Neuronal stem cell (in vitro differentiated cells): ENCODE data around the gene CASP9.

Source experiments
- DNase-seq: peaks from one replicate; pipeline ENCODE4 v3.0.0-alpha.2; 2013; ENCODE audit warnings: low spot score
- H2AFZ ChIP-seq: one replicate; pipeline ENCODE4 v1.6.1; 2013; ENCODE audit warnings: mild to moderate bottlenecking, low read length, inconsistent platforms
- H2AK5ac ChIP-seq: 2 replicates; pipeline ENCODE4 v1.6.1; 2013; ENCODE audit warnings: low read depth, mild to moderate bottlenecking, inconsistent platforms, low read length, moderate library complexity, mixed read lengths
- H2BK120ac ChIP-seq: 2 replicates; pipeline ENCODE4 v1.6.1; 2013; ENCODE audit warnings: low read depth, mild to moderate bottlenecking, inconsistent platforms, low read length, moderate library complexity, mixed read lengths
- H2BK12ac ChIP-seq: one replicate; pipeline ENCODE4 v1.6.1; 2013; ENCODE audit warnings: low read length, inconsistent platforms
- H2BK15ac ChIP-seq: 2 replicates; pipeline ENCODE4 v1.6.1; 2013; ENCODE audit warnings: mild to moderate bottlenecking, low read length, inconsistent platforms, mixed read lengths
- H2BK5ac ChIP-seq: one replicate; pipeline ENCODE4 v1.6.1; 2013; ENCODE audit warnings: inconsistent platforms, mild to moderate bottlenecking, low read length, moderate library complexity
- H3K14ac ChIP-seq: one replicate; pipeline ENCODE4 v1.6.1; 2013; ENCODE audit warnings: low read length, inconsistent platforms
- H3K18ac ChIP-seq: 2 replicates; pipeline ENCODE4 v1.6.1; 2013; ENCODE audit warnings: low read length, inconsistent platforms
- H3K23ac ChIP-seq: 2 replicates; pipeline ENCODE4 v1.6.1; 2013; ENCODE audit warnings: low read depth, mild to moderate bottlenecking, mixed read lengths, low read length, inconsistent platforms; ENCODE audit not compliant: poor library complexity
- H3K27ac ChIP-seq: replicated peaks from 3 replicates; pipeline ENCODE4 v1.5.1; 2013; ENCODE audit warnings: low read length, inconsistent platforms
- H3K27me3 ChIP-seq, 3 experiments: 2 replicates each; pipeline ENCODE4 v1.6.1; 2013; ENCODE audit warnings: low read length in 3 of 3, mild to moderate bottlenecking in 2 of 3, inconsistent platforms in 1 of 3, low read depth in 1 of 3, mixed read lengths in 1 of 3, moderate library complexity in 1 of 3; ENCODE audit not compliant: control insufficient read depth in 3 of 3, insufficient read depth in 3 of 3
- H3K36me3 ChIP-seq, 2 donors: replicated peaks in 1 of 2; 2 replicates each; pipeline ENCODE4 v1.6.1; 2013; ENCODE audit warnings: low read length in 2 of 2; ENCODE audit not compliant: control insufficient read depth in 2 of 2, insufficient read depth in 2 of 2
- H3K4ac ChIP-seq: 2 replicates; pipeline ENCODE4 v1.6.1; 2013; ENCODE audit warnings: inconsistent platforms, mild to moderate bottlenecking, low read length, moderate library complexity
- H3K4me1 ChIP-seq, 2 donors: 1 replicate in 1 of 2; 2 replicates in 1 of 2; pipeline ENCODE4 v1.6.1; 2013; ENCODE audit warnings: low read length in 2 of 2, low read depth in 1 of 2; ENCODE audit not compliant: control insufficient read depth in 2 of 2, insufficient read depth in 1 of 2
- H3K4me2 ChIP-seq: one replicate; pipeline ENCODE4 v1.6.1; 2013; ENCODE audit warnings: mild to moderate bottlenecking, low read length, inconsistent platforms; ENCODE audit not compliant: insufficient read depth, poor library complexity, severe bottlenecking
- H3K4me3 ChIP-seq, 2 donors: 2 replicates each; pipeline ENCODE4 v1.5.1; 2013; ENCODE audit warnings: low read length in 2 of 2, mild to moderate bottlenecking in 2 of 2, inconsistent platforms in 1 of 2, moderate library complexity in 1 of 2
- H3K79me1 ChIP-seq: one replicate; pipeline ENCODE4 v1.6.1; 2013; ENCODE audit warnings: low read depth, mild to moderate bottlenecking, inconsistent platforms, low read length, moderate library complexity
- H3K9ac ChIP-seq: one replicate; pipeline ENCODE4 v1.6.1; 2013; ENCODE audit warnings: mild to moderate bottlenecking, low read depth, low read length, inconsistent platforms; ENCODE audit not compliant: poor library complexity
- H3K9me3 ChIP-seq, 2 donors: replicated peaks in 1 of 2; 2 replicates each; pipeline versions ENCODE3 to v1.6.1; 2013; ENCODE audit warnings: low read length in 2 of 2, mild to moderate bottlenecking in 2 of 2, inconsistent platforms in 1 of 2, low read depth in 1 of 2, mixed read lengths in 1 of 2, moderate library complexity in 1 of 2; ENCODE audit not compliant: control insufficient read depth in 2 of 2, insufficient read depth in 1 of 2
- H4K8ac ChIP-seq: one replicate; pipeline ENCODE4 v1.6.1; 2013; ENCODE audit warnings: low read depth, mild to moderate bottlenecking, inconsistent platforms, low read length, moderate library complexity
- H4K91ac ChIP-seq: one replicate; pipeline ENCODE4 v1.6.1; 2013; ENCODE audit warnings: low read length, low read depth, mild to moderate bottlenecking, inconsistent platforms; ENCODE audit not compliant: poor library complexity
- WGBS, 2 donors: extraction: QIAGEN DNeasy Blood & Tissue Kit; methylation state at CpG; one replicate each; pipeline ENCODE4 v1.1.7; 2013; ENCODE audit warnings: missing lambda C conversion rate in 2 of 2, mixed read lengths in 1 of 2; ENCODE audit not compliant: insufficient read length in 2 of 2, insufficient replicate concordance in 1 of 2; ENCODE audit errors: extremely low coverage in 2 of 2; 5-methylcytosine and 5-hydroxymethylcytosine counted together

Gene CASP9

DNA sequence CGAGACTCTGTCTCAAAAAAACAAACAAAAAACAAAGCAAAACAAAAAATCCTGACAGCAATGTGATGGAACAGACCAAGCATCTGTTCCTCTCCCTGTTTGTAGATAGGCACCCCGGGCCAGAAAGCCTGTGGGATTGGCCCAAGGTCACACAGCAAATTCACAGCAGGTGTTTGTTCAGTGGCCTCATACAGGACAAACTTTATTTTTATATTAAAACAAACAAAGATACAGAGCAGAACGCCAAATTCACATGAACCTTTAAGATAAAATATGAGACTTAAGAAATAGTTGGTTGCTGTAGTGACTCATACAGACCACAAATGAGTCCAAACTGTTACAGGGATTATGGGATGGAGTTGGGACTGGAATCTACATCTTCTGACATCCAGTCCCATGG lies 69.8 kb downstream of the CASP9 start:
- Histone ChIP-seq H3K4me1 (no peaks in the 10 kb centered on the region), H3K79me1 (no peaks in the 10 kb centered on the region), H3K27ac (no peak overlapping the region), H2BK5ac (no peak overlapping the region), H3K9me3 (peaks cover 3 to 6% of the 10 kb centered on the region in 2 donors), H3K4ac (no peak overlapping the region), H2BK12ac (no peak overlapping the region), H3K4me2 (no peak overlapping the region), H3K18ac (no peak overlapping the region), H4K8ac (no peak overlapping the region), H2AK5ac (no peak overlapping the region), H3K14ac (no peak overlapping the region), H3K27me3 (peaks cover 0 to 14% (median 0%) of the 10 kb centered on the region in 3 experiments), H2BK120ac (no peak overlapping the region), H3K9ac (no peak overlapping the region), H3K36me3 (no peaks in the 10 kb centered on the region), H2AFZ (no peak overlapping the region), H3K4me3 (no peak overlapping the region), H2BK15ac (no peak overlapping the region), H3K23ac (no peak overlapping the region), H4K91ac (no peak overlapping the region)
- WGBS, 2 donors: no CpG with 5 or more reads among the region's 3 CpGs
- DNase-seq: no peak

DNA sequence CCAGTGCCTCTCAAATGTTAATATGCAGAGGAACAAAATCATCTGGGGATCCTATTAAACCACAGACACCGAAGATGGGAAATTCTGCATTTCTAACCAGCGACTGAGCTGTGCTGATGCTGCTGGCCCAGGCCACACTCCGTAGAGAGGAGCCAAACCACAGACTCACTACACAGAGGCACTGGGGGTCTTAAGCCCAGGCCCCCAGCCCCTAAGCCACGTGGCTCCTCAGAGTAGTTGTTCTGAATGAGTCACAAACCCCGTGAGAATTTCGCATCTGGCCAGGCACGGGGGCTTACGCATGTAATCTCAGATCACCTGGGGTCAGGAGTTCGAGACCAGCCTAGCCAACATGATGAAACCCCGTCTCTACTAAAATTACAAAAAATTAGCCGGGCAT lies 70.3 kb downstream of the CASP9 start:
- Histone ChIP-seq H2BK15ac (no peak overlapping the region), H3K4me2 (no peak overlapping the region), H3K9ac (no peak overlapping the region), H3K14ac (no peak overlapping the region), H2AFZ (no peak overlapping the region), H2BK120ac (no peak overlapping the region), H3K4me3 (no peak overlapping the region), H3K18ac (no peak overlapping the region), H3K27me3 (peaks cover 0 to 14% (median 0%) of the 10 kb centered on the region in 3 experiments), H2BK12ac (no peak overlapping the region), H2BK5ac (no peak overlapping the region), H3K4me1 (no peaks in the 10 kb centered on the region), H2AK5ac (no peak overlapping the region), H3K23ac (no peak overlapping the region), H3K36me3 (no peaks in the 10 kb centered on the region), H3K27ac (no peak overlapping the region), H4K8ac (no peak overlapping the region), H3K9me3 (peaks cover 3 to 8% of the 10 kb centered on the region in 2 donors), H3K4ac (no peak overlapping the region), H3K79me1 (no peaks in the 10 kb centered on the region), H4K91ac (no peak overlapping the region)
- DNase-seq: no peak
- WGBS, 2 donors: no CpG with 5 or more reads among the region's 11 CpGs

DNA sequence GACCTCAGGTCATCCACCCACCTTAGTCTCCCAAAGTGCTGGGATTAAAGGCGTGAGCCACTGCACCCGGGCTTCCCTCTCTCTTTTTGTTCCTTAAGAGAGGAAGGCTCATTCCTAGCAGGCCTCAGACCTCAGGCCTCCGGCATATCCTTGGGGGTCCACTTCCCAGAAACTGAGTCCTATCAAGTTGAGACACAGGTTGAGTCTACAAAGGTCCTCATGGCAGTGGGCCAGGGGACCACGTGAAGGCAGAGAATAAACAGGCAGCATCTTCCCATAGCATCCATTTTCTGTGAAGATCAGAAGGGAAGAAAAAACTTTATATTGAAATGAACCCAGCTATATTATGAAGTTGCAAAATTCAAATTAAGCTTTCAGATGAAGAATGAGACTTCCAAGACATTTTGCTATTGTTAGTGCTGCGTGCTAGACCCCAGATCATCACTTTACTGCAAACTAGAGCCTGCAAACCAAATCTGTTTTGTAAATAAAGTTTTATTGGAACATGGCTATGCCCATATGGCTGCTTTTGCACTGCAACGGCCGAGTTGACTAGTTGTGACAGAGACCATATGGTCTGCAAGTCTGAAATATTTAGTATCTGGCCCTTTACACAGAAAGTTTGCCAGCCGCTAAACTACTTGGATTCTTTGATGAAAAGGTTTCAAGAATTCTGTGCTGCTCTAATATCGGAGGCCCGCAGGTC lies 71.0 kb downstream of the CASP9 start:
- no peak overlapping the region for H3K23ac ChIP-seq
- no peak overlapping the region for H3K27ac ChIP-seq
- no peaks in the 10 kb centered on the region for H3K79me1 ChIP-seq
- H2BK12ac ChIP-seq: no peak overlapping the region
- H3K18ac ChIP-seq: no peak overlapping the region
- H3K4me3 ChIP-seq: no peak overlapping the region
- H3K36me3 ChIP-seq: no peaks in the 10 kb centered on the region
- no peak for DNase-seq
- no peaks in the 10 kb centered on the region for H3K4me1 ChIP-seq
- H3K14ac ChIP-seq: no peak overlapping the region
- H2BK120ac ChIP-seq: no peak overlapping the region
- H2AFZ ChIP-seq: no peak overlapping the region
- no peak overlapping the region for H2BK15ac ChIP-seq
- H4K8ac ChIP-seq: no peak overlapping the region
- peaks cover 0 to 11% (median 0%) of the 10 kb centered on the region in 3 experiments for H3K27me3 ChIP-seq
- WGBS, 2 donors: no CpG with 5 or more reads among the region's 10 CpGs
- H3K4ac ChIP-seq: no peak overlapping the region
- H2AK5ac ChIP-seq: no peak overlapping the region
- H3K4me2 ChIP-seq: no peak overlapping the region
- H4K91ac ChIP-seq: no peak overlapping the region
- H3K9me3 ChIP-seq: peaks cover 3 to 8% of the 10 kb centered on the region in 2 donors
- no peak overlapping the region for H2BK5ac ChIP-seq
- H3K9ac ChIP-seq: no peak overlapping the region

DNA sequence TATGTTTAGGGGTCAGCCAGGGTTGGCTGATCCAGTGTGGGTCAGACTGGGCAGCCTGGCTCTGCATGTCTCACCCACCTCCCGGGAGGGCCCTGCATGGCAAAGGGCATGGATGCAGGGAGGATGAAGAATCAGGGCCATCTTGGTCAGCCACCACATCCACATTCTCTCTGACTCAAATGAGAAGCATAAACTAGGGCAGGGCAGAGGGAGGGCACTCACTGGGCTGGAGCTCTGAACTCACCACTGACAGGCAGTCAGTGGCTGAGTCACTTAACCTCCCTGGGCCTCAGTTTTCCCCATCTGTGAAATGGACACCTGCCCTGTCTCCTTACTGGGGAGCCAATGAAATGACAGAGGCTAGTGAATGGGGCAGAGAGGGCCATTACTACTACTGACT lies 71.8 kb downstream of the CASP9 start:
- Histone ChIP-seq H3K9me3 (peaks cover 3 to 8% of the 10 kb centered on the region in 2 donors), H4K8ac (no peak overlapping the region), H2AFZ (no peak overlapping the region), H3K4me1 (no peaks in the 10 kb centered on the region), H2BK12ac (no peak overlapping the region), H3K4ac (no peak overlapping the region), H2BK15ac (no peak overlapping the region), H4K91ac (no peak overlapping the region), H3K27me3 (peaks cover 0 to 12% (median 0%) of the 10 kb centered on the region in 3 experiments), H2AK5ac (no peak overlapping the region), H3K9ac (no peak overlapping the region), H2BK5ac (no peak overlapping the region), H3K4me3 (peak overlapping the region in 1 of 2 donors; percentile 8), H3K36me3 (no peaks in the 10 kb centered on the region), H3K79me1 (no peaks in the 10 kb centered on the region), H3K4me2 (no peak overlapping the region), H2BK120ac (no peak overlapping the region), H3K27ac (no peak overlapping the region), H3K14ac (peak overlapping the region; percentile 9), H3K18ac (no peak overlapping the region), H3K23ac (no peak overlapping the region)
- WGBS, 2 donors: no CpG with 5 or more reads among the region's 1 CpG
- DNase-seq: no peak
